GM18870 (cell line): Measurements from ENCODE around the gene MACROD1.

Experiments used
- ATAC-seq: cut with Tn5 transposase; IDR thresholded peaks from one replicate; pipeline ENCODE4 v1.9.1; 2021; ENCODE audit warnings: moderate library complexity; ENCODE audit not compliant: unreplicated experiment

MACROD1 gene

GRCh38 chr11:64114231-64114630 is 51.7 kb downstream of the MACROD1 start:
- no peak for ATAC-seq

GRCh38 chr11:64113462-64113780 is 52.5 kb downstream of the MACROD1 start:
- no peak for ATAC-seq

- ATAC-seq = no peak
Observed at GRCh38 chr11:64112771-64113461, 53.0 kb downstream of the MACROD1 start.

- no peak for ATAC-seq
Observed at GRCh38 chr11:64110465-64111375, 55.2 kb downstream of the MACROD1 start.

- no peak for ATAC-seq
Observed at GRCh38 chr11:64109332-64109731, 56.6 kb downstream of the MACROD1 start.

- ATAC-seq = no peak
Observed at GRCh38 chr11:64107303-64107702, 58.6 kb downstream of the MACROD1 start.

- no peak for ATAC-seq
Observed at GRCh38 chr11:64104632-64105031, 61.3 kb downstream of the MACROD1 start.

GRCh38 chr11:64103277-64103985 is 62.5 kb downstream of the MACROD1 start:
- ATAC-seq = no peak

GRCh38 chr11:64102005-64102738 is 63.7 kb downstream of the MACROD1 start:
- no peak for ATAC-seq

- ATAC-seq = no peak
Observed at GRCh38 chr11:64101461-64101860, 64.5 kb downstream of the MACROD1 start.

- ATAC-seq = no peak
Observed at GRCh38 chr11:64100782-64101353, 65.0 kb downstream of the MACROD1 start.

- no peak for ATAC-seq
Observed at GRCh38 chr11:64100360-64100759, 65.6 kb downstream of the MACROD1 start.

- no peak for ATAC-seq
Observed at GRCh38 chr11:64099436-64099835, 66.5 kb downstream of the MACROD1 start.

GRCh38 chr11:64098318-64098831 is 67.5 kb downstream of the MACROD1 start:
- no peak for ATAC-seq

- no peak for ATAC-seq
Observed at GRCh38 chr11:64097468-64098317, 68.2 kb downstream of the MACROD1 start.

- no peak for ATAC-seq
Observed at GRCh38 chr11:64096835-64097234, 69.1 kb downstream of the MACROD1 start.

GRCh38 chr11:64095949-64096348 is 70.0 kb downstream of the MACROD1 start:
- no peak for ATAC-seq

GRCh38 chr11:64095273-64095817 is 70.6 kb downstream of the MACROD1 start:
- no peak for ATAC-seq
